Measurements from ENCODE around the gene EPB42.

DNA sequence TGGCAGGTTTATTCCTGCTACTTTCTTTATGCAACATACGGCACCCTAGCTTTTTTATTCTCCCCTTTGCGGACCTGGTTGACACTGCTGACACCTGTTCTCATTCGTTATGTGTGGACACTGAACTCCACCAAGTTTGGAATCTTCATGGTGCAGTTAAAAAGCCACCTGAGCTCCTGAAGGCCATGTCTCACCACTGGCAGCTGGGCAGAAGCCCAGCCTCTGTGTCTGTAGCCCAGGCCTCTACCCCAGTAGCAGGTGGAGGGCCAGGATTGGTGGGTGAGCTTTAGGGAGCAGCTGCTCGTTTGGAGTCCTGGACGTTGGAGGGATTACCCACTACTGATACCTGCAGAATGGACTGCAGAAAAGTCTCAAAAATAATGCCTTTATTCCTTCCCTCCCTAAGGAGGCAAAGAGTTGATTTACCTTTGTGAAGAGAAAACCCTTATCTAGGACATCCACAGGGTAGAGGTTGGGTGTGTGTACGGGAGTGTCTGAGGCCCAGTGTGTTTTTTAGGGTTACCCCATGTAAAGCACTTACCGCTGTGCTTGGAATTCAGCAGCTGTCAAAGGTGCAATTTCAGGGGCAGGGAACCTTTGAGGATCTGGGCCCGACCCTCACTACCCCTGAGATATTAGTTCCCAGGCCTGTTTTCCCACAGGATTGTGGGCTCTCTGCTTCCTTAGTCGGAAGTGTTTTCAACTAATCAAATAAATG is 36.3 kb downstream of the EPB42 start:
- no peak for TF ChIP-seq POLR2AphosphoS5 (IDR thresholded peaks at IDR 0.05; ENCODE audit: low read depth)
- TF ChIP-seq, protein P1, sequence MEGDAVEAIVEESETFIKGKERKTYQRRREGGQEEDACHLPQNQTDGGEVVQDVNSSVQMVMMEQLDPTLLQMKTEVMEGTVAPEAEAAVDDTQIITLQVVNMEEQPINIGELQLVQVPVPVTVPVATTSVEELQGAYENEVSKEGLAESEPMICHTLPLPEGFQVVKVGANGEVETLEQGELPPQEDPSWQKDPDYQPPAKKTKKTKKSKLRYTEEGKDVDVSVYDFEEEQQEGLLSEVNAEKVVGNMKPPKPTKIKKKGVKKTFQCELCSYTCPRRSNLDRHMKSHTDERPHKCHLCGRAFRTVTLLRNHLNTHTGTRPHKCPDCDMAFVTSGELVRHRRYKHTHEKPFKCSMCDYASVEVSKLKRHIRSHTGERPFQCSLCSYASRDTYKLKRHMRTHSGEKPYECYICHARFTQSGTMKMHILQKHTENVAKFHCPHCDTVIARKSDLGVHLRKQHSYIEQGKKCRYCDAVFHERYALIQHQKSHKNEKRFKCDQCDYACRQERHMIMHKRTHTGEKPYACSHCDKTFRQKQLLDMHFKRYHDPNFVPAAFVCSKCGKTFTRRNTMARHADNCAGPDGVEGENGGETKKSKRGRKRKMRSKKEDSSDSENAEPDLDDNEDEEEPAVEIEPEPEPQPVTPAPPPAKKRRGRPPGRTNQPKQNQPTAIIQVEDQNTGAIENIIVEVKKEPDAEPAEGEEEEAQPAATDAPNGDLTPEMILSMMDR (conservative IDR thresholded peaks at IDR 0.05; ENCODE audit: low read depth in 2 of 2) = no peak
- no peak for TF ChIP-seq NANOG (IDR thresholded peaks at IDR 0.05; ENCODE audit: borderline replicate concordance)
- no peak for TF ChIP-seq EZH2 (IDR thresholded peaks at IDR 0.05; ENCODE audit: low read depth, unreplicated experiment)
- TF ChIP-seq, protein P2, sequence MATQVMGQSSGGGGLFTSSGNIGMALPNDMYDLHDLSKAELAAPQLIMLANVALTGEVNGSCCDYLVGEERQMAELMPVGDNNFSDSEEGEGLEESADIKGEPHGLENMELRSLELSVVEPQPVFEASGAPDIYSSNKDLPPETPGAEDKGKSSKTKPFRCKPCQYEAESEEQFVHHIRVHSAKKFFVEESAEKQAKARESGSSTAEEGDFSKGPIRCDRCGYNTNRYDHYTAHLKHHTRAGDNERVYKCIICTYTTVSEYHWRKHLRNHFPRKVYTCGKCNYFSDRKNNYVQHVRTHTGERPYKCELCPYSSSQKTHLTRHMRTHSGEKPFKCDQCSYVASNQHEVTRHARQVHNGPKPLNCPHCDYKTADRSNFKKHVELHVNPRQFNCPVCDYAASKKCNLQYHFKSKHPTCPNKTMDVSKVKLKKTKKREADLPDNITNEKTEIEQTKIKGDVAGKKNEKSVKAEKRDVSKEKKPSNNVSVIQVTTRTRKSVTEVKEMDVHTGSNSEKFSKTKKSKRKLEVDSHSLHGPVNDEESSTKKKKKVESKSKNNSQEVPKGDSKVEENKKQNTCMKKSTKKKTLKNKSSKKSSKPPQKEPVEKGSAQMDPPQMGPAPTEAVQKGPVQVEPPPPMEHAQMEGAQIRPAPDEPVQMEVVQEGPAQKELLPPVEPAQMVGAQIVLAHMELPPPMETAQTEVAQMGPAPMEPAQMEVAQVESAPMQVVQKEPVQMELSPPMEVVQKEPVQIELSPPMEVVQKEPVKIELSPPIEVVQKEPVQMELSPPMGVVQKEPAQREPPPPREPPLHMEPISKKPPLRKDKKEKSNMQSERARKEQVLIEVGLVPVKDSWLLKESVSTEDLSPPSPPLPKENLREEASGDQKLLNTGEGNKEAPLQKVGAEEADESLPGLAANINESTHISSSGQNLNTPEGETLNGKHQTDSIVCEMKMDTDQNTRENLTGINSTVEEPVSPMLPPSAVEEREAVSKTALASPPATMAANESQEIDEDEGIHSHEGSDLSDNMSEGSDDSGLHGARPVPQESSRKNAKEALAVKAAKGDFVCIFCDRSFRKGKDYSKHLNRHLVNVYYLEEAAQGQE (IDR thresholded peaks at IDR 0.05; ENCODE audit: unreplicated experiment) = no peak
- no peak for TF ChIP-seq CREB1 (CRISPR knock-in tag; IDR thresholded peaks at IDR 0.05; ENCODE audit: low read depth)
- no peak for TF ChIP-seq STAT1 (IDR thresholded peaks at IDR 0.05; ENCODE audit: unreplicated experiment)
